ENCODE measurements around the gene NCAM1.

The NCAM1 gene

DNA sequence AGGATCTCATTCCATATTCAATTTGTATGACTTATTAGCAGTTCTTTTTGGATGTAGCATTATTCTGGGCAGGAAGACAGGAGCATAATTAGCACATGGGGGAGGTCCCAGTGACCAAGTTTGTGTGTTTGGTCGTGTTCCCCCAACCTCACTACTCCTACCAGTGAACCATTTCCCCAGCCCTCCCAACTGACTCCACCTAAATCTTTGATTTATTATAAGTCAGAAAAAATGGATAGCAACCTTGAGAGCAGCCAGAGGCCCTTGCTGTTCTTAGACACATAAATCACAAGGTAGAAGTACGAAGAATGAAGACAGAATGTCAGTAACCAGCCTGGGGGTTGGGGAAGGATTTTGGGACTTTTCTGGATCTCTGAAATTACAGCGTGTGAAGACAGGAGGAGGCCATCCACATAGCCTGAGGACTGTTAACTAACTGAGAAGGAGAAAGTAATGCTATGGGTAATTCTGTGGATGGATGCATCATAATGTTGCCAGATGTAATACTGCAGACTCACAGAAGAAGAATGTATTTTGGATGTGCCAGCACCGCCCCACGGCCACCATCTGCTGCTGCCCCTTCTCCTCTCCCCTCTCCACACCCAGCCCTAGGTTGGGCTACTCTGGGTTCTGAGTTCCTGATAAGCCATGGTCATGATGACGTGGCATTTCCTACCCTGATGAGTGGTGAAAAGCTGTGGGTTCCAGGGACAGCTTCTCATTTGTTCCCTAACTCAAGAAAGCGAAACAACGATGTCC is 228.9 kb downstream of the NCAM1 start:
- Histone ChIP-seq H3K27me3 (ENCODE audit: insufficient read depth, low read length, poor library complexity) (no peaks in the 10 kb centered on the region), H4K20me1 (ENCODE audit: insufficient read depth, low read length) (no peaks in the 10 kb centered on the region), H3K9me3 (ENCODE audit: insufficient read depth, low read length, severe bottlenecking) (no peaks in the 10 kb centered on the region), H3K36me3 (ENCODE audit: insufficient read depth, low read length) (no peaks in the 10 kb centered on the region), H3K79me2 (ENCODE audit: insufficient read depth, low read length) (no peaks in the 10 kb centered on the region), H3K9ac (ENCODE audit: low read depth, low read length) (no peak overlapping the region), H2AFZ (ENCODE audit: low read depth, low read length) (no peak overlapping the region), H3K4me1 (ENCODE audit: insufficient read depth, low read length) (no peaks in the 10 kb centered on the region), H3K4me2 (ENCODE audit: insufficient read depth, low read length) (no peak overlapping the region), H3K27ac (ENCODE audit: low read length) (no peak overlapping the region), H3K4me3 (ENCODE audit: low read depth in 1 of 2, low read length in 2 of 2) (no peak overlapping the region)
- no peak for DNase-seq
- ATAC-seq (ENCODE audit: insufficient read depth, low read depth): no peak
- TF ChIP-seq, protein P1, sequence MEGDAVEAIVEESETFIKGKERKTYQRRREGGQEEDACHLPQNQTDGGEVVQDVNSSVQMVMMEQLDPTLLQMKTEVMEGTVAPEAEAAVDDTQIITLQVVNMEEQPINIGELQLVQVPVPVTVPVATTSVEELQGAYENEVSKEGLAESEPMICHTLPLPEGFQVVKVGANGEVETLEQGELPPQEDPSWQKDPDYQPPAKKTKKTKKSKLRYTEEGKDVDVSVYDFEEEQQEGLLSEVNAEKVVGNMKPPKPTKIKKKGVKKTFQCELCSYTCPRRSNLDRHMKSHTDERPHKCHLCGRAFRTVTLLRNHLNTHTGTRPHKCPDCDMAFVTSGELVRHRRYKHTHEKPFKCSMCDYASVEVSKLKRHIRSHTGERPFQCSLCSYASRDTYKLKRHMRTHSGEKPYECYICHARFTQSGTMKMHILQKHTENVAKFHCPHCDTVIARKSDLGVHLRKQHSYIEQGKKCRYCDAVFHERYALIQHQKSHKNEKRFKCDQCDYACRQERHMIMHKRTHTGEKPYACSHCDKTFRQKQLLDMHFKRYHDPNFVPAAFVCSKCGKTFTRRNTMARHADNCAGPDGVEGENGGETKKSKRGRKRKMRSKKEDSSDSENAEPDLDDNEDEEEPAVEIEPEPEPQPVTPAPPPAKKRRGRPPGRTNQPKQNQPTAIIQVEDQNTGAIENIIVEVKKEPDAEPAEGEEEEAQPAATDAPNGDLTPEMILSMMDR (IDR thresholded peaks at IDR 0.05; ENCODE audit: borderline replicate concordance, extremely low read depth, low read length, poor library complexity, severe bottlenecking): no peak
- TF ChIP-seq EZH2 (IDR thresholded peaks at IDR 0.05; ENCODE audit: borderline replicate concordance, low read depth, low read length, severe bottlenecking): no peak

DNA sequence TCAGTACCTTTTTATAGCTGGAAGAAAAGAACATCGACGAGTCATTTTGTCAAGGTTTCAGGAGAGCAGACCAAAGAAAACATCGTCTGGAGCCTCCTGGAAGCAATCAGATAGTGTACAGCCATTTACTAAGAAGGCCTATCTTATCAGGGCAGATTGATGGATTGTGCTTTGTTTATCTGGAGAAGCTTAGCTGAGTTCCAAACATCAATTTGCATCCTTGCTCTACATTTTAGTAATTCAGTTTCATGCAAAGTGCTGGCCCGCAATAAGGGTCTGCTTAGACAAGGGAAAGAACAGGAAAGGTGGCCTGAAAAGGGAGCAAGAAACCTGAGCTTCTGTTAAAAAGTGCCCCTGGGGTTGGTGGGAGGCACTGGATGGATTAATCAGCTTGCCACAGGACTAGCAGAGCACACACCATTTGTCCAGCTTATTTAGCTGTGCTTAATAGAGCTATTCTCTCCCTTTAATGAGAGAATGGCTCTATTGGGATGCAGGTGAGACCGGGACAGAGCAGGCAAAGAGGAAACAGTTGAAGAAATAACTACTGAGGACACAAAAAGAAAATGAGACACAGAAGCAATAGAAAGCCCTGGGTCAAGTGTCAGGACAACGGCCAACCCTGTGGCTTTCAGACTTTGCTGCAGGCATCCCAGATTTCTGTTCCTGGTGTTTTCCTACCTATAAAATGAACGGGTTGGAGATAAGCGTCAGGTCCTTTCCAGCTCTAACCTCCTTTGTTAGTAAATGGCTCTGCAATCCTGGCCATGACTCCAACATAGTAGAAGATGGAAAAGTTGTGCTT is 231.1 kb downstream of the NCAM1 start:
- no peaks in the 10 kb centered on the region for H3K79me2 ChIP-seq (ENCODE audit: insufficient read depth, low read length)
- no peaks in the 10 kb centered on the region for H3K36me3 ChIP-seq (ENCODE audit: insufficient read depth, low read length)
- H3K9me3 ChIP-seq (ENCODE audit: insufficient read depth, low read length, severe bottlenecking): no peaks in the 10 kb centered on the region
- ATAC-seq (ENCODE audit: insufficient read depth, low read depth) (no peak), DNase-seq (no peak)
- TF ChIP-seq, protein P1 (IDR thresholded peaks at IDR 0.05; ENCODE audit: borderline replicate concordance, extremely low read depth, low read length, poor library complexity, severe bottlenecking): no peak
- no peak for TF ChIP-seq EZH2 (IDR thresholded peaks at IDR 0.05; ENCODE audit: borderline replicate concordance, low read depth, low read length, severe bottlenecking)
- H3K27me3 ChIP-seq (ENCODE audit: insufficient read depth, low read length, poor library complexity): no peaks in the 10 kb centered on the region
- H3K4me1 ChIP-seq (ENCODE audit: insufficient read depth, low read length): no peaks in the 10 kb centered on the region
- H3K27ac ChIP-seq (ENCODE audit: low read length): no peak overlapping the region
- no peak overlapping the region for H3K9ac ChIP-seq (ENCODE audit: low read depth, low read length)
- H3K4me3 ChIP-seq (ENCODE audit: low read depth in 1 of 2, low read length in 2 of 2): no peak overlapping the region
- H2AFZ ChIP-seq (ENCODE audit: low read depth, low read length): no peak overlapping the region
- no peaks in the 10 kb centered on the region for H4K20me1 ChIP-seq (ENCODE audit: insufficient read depth, low read length)
- H3K4me2 ChIP-seq (ENCODE audit: insufficient read depth, low read length): no peak overlapping the region

DNA sequence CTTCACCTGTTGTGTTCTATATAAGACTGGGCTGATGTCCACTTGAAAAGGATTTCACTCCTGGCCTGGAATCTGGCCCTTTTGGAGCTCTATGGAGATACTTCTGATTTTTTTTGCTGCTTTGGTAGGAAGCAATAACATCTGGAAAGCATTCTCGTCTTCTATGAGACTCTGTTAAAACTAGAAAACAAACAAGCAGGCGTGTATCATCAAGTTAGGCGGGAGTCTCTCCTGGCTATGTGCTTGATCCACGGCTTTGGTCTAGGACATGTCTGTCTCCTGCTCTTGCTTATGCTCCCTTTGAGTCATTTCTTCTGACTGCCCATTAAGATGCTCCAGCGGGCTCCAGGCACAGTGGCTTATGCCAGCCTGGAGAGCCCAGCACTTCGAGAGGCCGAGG is 231.8 kb downstream of the NCAM1 start:
- H3K4me3 ChIP-seq (ENCODE audit: low read depth in 1 of 2, low read length in 2 of 2): no peak overlapping the region
- no peaks in the 10 kb centered on the region for H3K36me3 ChIP-seq (ENCODE audit: insufficient read depth, low read length)
- H3K9ac ChIP-seq (ENCODE audit: low read depth, low read length): no peak overlapping the region
- H3K9me3 ChIP-seq (ENCODE audit: insufficient read depth, low read length, severe bottlenecking): no peaks in the 10 kb centered on the region
- no peak overlapping the region for H2AFZ ChIP-seq (ENCODE audit: low read depth, low read length)
- no peaks in the 10 kb centered on the region for H3K4me1 ChIP-seq (ENCODE audit: insufficient read depth, low read length)
- no peaks in the 10 kb centered on the region for H3K79me2 ChIP-seq (ENCODE audit: insufficient read depth, low read length)
- no peak overlapping the region for H3K27ac ChIP-seq (ENCODE audit: low read length)
- ATAC-seq (ENCODE audit: insufficient read depth, low read depth): no peak
- no peaks in the 10 kb centered on the region for H4K20me1 ChIP-seq (ENCODE audit: insufficient read depth, low read length)
- no peak for DNase-seq
- H3K4me2 ChIP-seq (ENCODE audit: insufficient read depth, low read length): no peak overlapping the region
- no peaks in the 10 kb centered on the region for H3K27me3 ChIP-seq (ENCODE audit: insufficient read depth, low read length, poor library complexity)
- TF ChIP-seq, protein P1 (IDR thresholded peaks at IDR 0.05; ENCODE audit: borderline replicate concordance, extremely low read depth, low read length, poor library complexity, severe bottlenecking): no peak
- TF ChIP-seq EZH2 (IDR thresholded peaks at IDR 0.05; ENCODE audit: borderline replicate concordance, low read depth, low read length, severe bottlenecking): no peak
